ENCODE results near the gene NELFA.

DNA sequence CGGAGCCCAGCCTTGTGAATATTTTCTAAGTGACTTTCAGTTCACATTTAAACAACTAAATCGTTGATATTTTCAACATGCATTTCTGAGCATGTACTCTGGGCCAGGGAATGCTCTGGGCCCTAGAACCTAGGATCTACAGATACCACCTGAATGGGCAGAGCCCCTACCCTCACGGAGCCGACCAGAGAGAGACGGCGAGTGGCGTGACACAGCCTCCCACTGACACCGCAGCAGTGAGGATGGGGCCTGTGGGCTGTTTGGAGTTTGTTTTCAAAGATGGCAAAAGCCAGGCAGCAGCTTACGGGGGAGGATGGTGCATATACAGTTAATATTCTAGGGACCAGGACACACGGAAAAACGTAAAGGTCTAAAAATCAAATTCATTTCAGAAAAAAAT lies 17.7 kb downstream of the NELFA start:
- TF ChIP-seq, protein P1, sequence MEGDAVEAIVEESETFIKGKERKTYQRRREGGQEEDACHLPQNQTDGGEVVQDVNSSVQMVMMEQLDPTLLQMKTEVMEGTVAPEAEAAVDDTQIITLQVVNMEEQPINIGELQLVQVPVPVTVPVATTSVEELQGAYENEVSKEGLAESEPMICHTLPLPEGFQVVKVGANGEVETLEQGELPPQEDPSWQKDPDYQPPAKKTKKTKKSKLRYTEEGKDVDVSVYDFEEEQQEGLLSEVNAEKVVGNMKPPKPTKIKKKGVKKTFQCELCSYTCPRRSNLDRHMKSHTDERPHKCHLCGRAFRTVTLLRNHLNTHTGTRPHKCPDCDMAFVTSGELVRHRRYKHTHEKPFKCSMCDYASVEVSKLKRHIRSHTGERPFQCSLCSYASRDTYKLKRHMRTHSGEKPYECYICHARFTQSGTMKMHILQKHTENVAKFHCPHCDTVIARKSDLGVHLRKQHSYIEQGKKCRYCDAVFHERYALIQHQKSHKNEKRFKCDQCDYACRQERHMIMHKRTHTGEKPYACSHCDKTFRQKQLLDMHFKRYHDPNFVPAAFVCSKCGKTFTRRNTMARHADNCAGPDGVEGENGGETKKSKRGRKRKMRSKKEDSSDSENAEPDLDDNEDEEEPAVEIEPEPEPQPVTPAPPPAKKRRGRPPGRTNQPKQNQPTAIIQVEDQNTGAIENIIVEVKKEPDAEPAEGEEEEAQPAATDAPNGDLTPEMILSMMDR (IDR thresholded peaks at IDR 0.05): no peak
- TF ChIP-seq ZFX (IDR thresholded peaks at IDR 0.05; ENCODE audit: borderline replicate concordance): no peak

All from 22Rv1 (cell line).